Cardiac muscle cell (in vitro differentiated cells and primary cell): ENCODE data around the gene ING2. TPM values are rescaled to one million over a fixed set of nuclear protein-coding genes. Genes with fewer than 3 reads are reported as not detected.
"Not testable (repeated sequence)": the region's sequence is repeated elsewhere in the genome, so short reads cannot be mapped to it uniquely, and the experiment has no call there.

ENCODE experiments used
- DNase-seq, 2 donors: peaks; one replicate each; pipeline versions ENCODE4 v3.0.0 to v3.0.0-alpha.2; 2010 to 2017; ENCODE audit warnings: low read depth in 1 of 2, low spot score in 1 of 2
- H3K27ac ChIP-seq: fragments of 200-600 bp; sonication (generic); 2 replicates; pipeline ENCODE4 v1.5.1; 2016
- H3K27me3 ChIP-seq: fragments of 200-600 bp; sonication (generic); 2 replicates; pipeline ENCODE4 v1.6.0; 2016; ENCODE audit warnings: control low read depth
- H3K36me3 ChIP-seq: fragments of 200-600 bp; sonication (generic); 2 replicates; pipeline ENCODE4 v1.5.1; 2016; ENCODE audit warnings: control low read depth
- H3K4me1 ChIP-seq: fragments of 200-600 bp; sonication (generic); 2 replicates; pipeline ENCODE4 v1.8.1; 2017; ENCODE audit warnings: low read depth, mild to moderate bottlenecking, mixed run types
- H3K4me3 ChIP-seq: fragments of 200-600 bp; sonication (generic); 2 replicates; pipeline ENCODE4 v1.5.1; 2016; ENCODE audit warnings: mild to moderate bottlenecking
- H3K9me3 ChIP-seq: fragments of 200-600 bp; sonication (generic); 2 replicates; pipeline ENCODE4 v1.5.1; 2017; ENCODE audit warnings: low read depth, mild to moderate bottlenecking, control low read depth
- polyA plus RNA-seq: library from polyadenylated mRNA; unstranded; fragments of >200 nt; fragmentation: Nextera tagmentation; extraction: Ambion mirVana; gene quantifications from 2 replicates; pipeline ENCODE4 v1.2.1, GENCODE V29; 2016
- total RNA-seq: library from RNA; depleted of rRNA; stranded (reverse); fragments of >200 nt; gene quantifications from 2 replicates; pipeline ENCODE4 v1.2.3, GENCODE V29; 2016
- TF ChIP-seq, protein P1 (sequence below): IDR thresholded peaks from 2 replicates; pipeline ENCODE4 v1.5.1; 2012; ENCODE audit warnings: low read depth, mild to moderate bottlenecking, low read length

The ING2 gene
- total RNA-seq (14.2 and 14.6 TPM in 2 replicates), polyA plus RNA-seq (26.1 and 32.9 TPM in 2 replicates)

DNA sequence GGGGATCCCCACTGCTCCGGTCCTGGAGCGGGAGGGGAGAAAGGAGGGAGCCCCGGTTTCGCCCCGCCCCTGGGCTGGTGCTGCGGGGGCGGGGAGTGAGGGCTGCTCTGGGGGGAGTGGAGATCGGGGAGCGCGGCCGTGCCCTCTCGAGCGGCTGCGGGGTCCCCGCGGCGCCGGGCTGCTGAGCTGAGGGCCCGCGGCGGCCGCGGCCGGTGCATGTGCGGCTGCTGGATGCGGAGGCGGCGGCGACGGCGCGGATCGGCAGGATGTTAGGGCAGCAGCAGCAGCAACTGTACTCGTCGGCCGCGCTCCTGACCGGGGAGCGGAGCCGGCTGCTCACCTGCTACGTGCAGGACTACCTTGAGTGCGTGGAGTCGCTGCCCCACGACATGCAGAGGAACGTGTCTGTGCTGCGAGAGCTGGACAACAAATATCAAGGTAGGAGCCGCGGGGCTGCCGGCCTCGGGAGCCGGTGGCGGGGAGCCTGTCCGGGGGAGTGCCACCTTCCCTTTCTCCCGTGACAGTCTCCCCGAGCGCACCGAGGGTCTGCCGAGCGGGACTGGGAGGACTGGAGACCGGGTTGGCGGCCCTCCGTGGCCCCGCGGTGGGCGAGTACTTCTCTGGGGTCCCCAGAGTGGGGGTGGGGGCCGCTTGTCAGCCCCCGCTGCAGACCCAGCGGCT is at the start of gene ING2:
TSS of gene ING2 (plus strand) at position 129 of the 681 bp plus-strand sequence. CDS start at position 267, 138 bp downstream.
- H3K27ac ChIP-seq = peak within 1 kb of the TSS; percentile 91
- no peaks in the 10 kb centered on the region for H3K9me3 ChIP-seq
- peak within 1 kb of the TSS; percentile 71 for H3K4me3 ChIP-seq
- TF ChIP-seq, protein P1, sequence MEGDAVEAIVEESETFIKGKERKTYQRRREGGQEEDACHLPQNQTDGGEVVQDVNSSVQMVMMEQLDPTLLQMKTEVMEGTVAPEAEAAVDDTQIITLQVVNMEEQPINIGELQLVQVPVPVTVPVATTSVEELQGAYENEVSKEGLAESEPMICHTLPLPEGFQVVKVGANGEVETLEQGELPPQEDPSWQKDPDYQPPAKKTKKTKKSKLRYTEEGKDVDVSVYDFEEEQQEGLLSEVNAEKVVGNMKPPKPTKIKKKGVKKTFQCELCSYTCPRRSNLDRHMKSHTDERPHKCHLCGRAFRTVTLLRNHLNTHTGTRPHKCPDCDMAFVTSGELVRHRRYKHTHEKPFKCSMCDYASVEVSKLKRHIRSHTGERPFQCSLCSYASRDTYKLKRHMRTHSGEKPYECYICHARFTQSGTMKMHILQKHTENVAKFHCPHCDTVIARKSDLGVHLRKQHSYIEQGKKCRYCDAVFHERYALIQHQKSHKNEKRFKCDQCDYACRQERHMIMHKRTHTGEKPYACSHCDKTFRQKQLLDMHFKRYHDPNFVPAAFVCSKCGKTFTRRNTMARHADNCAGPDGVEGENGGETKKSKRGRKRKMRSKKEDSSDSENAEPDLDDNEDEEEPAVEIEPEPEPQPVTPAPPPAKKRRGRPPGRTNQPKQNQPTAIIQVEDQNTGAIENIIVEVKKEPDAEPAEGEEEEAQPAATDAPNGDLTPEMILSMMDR = no peak
- H3K36me3 ChIP-seq = no peaks in the 10 kb centered on the region
- H3K4me1 ChIP-seq = peaks cover 26% of the 10 kb centered on the region
- no peaks in the 10 kb centered on the region for H3K27me3 ChIP-seq
- peak in 1 of 2 donors; percentile 76 for DNase-seq

DNA sequence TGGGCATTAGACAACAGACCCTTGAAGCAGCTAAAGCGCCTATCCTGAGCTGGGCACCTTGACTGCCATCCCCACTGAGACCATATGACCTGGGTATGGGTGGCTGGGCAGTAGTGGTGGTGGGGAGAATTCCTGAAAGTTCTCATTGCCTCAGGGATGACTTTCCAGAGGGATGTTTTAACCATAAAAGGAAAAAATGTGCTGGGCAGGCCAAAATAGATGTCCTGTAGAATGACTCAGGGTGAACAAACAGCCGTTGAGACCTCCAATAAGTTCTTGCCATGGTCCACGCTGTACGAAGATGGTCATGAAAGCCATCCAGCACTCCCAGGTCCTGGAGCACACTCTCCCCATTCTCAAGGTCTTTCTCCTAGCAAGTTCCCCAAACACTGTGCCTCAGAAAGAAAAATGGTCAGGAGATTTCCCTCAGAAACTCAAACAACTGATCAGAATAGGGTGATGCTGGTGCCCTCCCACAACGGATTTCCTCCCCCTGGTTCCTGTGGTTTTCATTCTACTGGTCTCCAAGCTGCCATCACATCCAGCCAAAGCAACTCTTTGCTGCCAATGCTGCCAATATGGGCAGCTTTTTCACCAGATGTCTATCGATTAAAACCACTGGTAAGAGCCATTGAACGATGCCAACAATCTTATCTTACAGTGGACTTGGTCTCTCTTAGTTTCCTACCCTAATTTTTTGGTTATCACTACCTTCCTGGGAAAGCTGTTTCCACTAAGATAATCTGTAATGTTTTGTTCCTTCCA is 49.2 kb upstream of the ING2 start:
- no peaks in the 10 kb centered on the region for H3K4me1 ChIP-seq
- no peaks in the 10 kb centered on the region for H3K9me3 ChIP-seq
- TF ChIP-seq, protein P1 = no peak
- H3K4me3 ChIP-seq = no peak overlapping the region
- H3K27ac ChIP-seq = no peak overlapping the region
- no peak for DNase-seq
- H3K36me3 ChIP-seq = no peaks in the 10 kb centered on the region
- H3K27me3 ChIP-seq = no peaks in the 10 kb centered on the region

- TF ChIP-seq, protein P1 = no peak
- H3K4me1 ChIP-seq = no peaks in the 10 kb centered on the region
- H3K27ac ChIP-seq = no peak overlapping the region
- H3K4me3 ChIP-seq = no peak overlapping the region
- no peaks in the 10 kb centered on the region for H3K9me3 ChIP-seq
- no peaks in the 10 kb centered on the region for H3K27me3 ChIP-seq
- no peak for DNase-seq
- no peaks in the 10 kb centered on the region for H3K36me3 ChIP-seq
These were observed 46.9 kb upstream of the ING2 start for GRCh38 chr4:183458005-183458404.

- DNase-seq, H3K4me1 ChIP-seq, H3K27ac ChIP-seq, H3K27me3 ChIP-seq, H3K4me3 ChIP-seq, H3K9me3 ChIP-seq, H3K36me3 ChIP-seq: not testable (repeated sequence)
These were observed 40.8 kb upstream of the ING2 start for GRCh38 chr4:183463903-183464619.

- not testable (repeated sequence) for H3K27me3 ChIP-seq, H3K36me3 ChIP-seq, H3K4me1 ChIP-seq, DNase-seq, H3K27ac ChIP-seq, H3K4me3 ChIP-seq, H3K9me3 ChIP-seq
These were observed 39.0 kb upstream of the ING2 start for GRCh38 chr4:183465879-183466278.

GRCh38 chr4:183467246-183467645 is 37.6 kb upstream of the ING2 start:
- H3K36me3 ChIP-seq = no peaks in the 10 kb centered on the region
- no peak overlapping the region for H3K27ac ChIP-seq
- no peaks in the 10 kb centered on the region for H3K27me3 ChIP-seq
- H3K4me3 ChIP-seq = no peak overlapping the region
- DNase-seq = no peak
- H3K9me3 ChIP-seq = no peaks in the 10 kb centered on the region
- no peaks in the 10 kb centered on the region for H3K4me1 ChIP-seq
- TF ChIP-seq, protein P1 = no peak
